ENCODE results near the gene TTC7B.
"Not testable (repeated sequence)": the region's sequence is repeated elsewhere in the genome, so short reads cannot be mapped to it uniquely, and the experiment has no call there.

- TF ChIP-seq, protein P1, sequence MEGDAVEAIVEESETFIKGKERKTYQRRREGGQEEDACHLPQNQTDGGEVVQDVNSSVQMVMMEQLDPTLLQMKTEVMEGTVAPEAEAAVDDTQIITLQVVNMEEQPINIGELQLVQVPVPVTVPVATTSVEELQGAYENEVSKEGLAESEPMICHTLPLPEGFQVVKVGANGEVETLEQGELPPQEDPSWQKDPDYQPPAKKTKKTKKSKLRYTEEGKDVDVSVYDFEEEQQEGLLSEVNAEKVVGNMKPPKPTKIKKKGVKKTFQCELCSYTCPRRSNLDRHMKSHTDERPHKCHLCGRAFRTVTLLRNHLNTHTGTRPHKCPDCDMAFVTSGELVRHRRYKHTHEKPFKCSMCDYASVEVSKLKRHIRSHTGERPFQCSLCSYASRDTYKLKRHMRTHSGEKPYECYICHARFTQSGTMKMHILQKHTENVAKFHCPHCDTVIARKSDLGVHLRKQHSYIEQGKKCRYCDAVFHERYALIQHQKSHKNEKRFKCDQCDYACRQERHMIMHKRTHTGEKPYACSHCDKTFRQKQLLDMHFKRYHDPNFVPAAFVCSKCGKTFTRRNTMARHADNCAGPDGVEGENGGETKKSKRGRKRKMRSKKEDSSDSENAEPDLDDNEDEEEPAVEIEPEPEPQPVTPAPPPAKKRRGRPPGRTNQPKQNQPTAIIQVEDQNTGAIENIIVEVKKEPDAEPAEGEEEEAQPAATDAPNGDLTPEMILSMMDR (IDR thresholded peaks at IDR 0.05), result not testable (repeated sequence)
- not testable (repeated sequence) for TF ChIP-seq POLR2A (IDR thresholded peaks at IDR 0.05)
Observed at GRCh38 chr14:90838531-90838930, 22.3 kb upstream of the TTC7B start.

Data from Peyer's patch (tissue), 4 donors.